C4-2B (cell line): ENCODE measurements around the gene CTNNA3.

Experiments
- CTCF ChIP-seq: fragments of 450-650 bp; conservative IDR thresholded peaks from 2 replicates; pipeline ENCODE4 v1.5.1; 2017; ENCODE audit warnings: mild to moderate bottlenecking
- ZFX ChIP-seq: fragments of 450-650 bp; IDR thresholded peaks from 2 replicates; pipeline ENCODE4 v1.6.1; 2017

- TF ChIP-seq CTCF (no peak), ZFX (no peak)
Measured at GRCh38 chr10:66521506-66521905, 1174.5 kb downstream of the CTNNA3 start.
